TTC549 (cell line): ENCODE data around the gene DDIT3.

ENCODE experiments used
- FAIRE-seq: peaks from 2 replicates; lab custom pipeline; 2012; peaks lifted over from hg19 to GRCh38; lab: Jason Lieb, UNC

Gene DDIT3

GRCh38 chr12:57547288-57548012 is 27.1 kb upstream of the DDIT3 start:
- peak; percentile 87 for FAIRE-seq

GRCh38 chr12:57546438-57547287 is 26.3 kb upstream of the DDIT3 start, which contains the start of gene DCTN2:
Gene DCTN2, minus strand, starts transcription at chr12:57547192. Its CDS starts 129 bp downstream, at chr12:57547063.
- FAIRE-seq, result no peak

GRCh38 chr12:57545809-57546437 is 25.6 kb upstream of the DDIT3 start:
- FAIRE-seq, result no peak

GRCh38 chr12:57543581-57543980 is 23.3 kb upstream of the DDIT3 start:
- no peak for FAIRE-seq

GRCh38 chr12:57541717-57542116 is 21.4 kb upstream of the DDIT3 start:
- no peak for FAIRE-seq

- FAIRE-seq, result no peak
These were observed 20.7 kb upstream of the DDIT3 start for GRCh38 chr12:57541001-57541400.

GRCh38 chr12:57539134-57539768 is 18.9 kb upstream of the DDIT3 start:
- no peak for FAIRE-seq

GRCh38 chr12:57536597-57536942 is 16.3 kb upstream of the DDIT3 start:
- no peak for FAIRE-seq

GRCh38 chr12:57535764-57536596 is 15.7 kb upstream of the DDIT3 start:
- FAIRE-seq, result no peak

GRCh38 chr12:57534991-57535543 is 14.8 kb upstream of the DDIT3 start:
- no peak for FAIRE-seq

GRCh38 chr12:57534250-57534649 is 13.9 kb upstream of the DDIT3 start:
- no peak for FAIRE-seq

GRCh38 chr12:57533108-57533507 is 12.8 kb upstream of the DDIT3 start:
- no peak for FAIRE-seq

GRCh38 chr12:57531836-57532235 is 11.5 kb upstream of the DDIT3 start:
- no peak for FAIRE-seq

- FAIRE-seq, result no peak
These were observed 10.3 kb upstream of the DDIT3 start for GRCh38 chr12:57530396-57531142.

- no peak for FAIRE-seq
These were observed 9.5 kb upstream of the DDIT3 start for GRCh38 chr12:57529831-57530230.

GRCh38 chr12:57528831-57529555 is 8.7 kb upstream of the DDIT3 start:
- no peak for FAIRE-seq

- no peak for FAIRE-seq
These were observed 7.9 kb upstream of the DDIT3 start for GRCh38 chr12:57528176-57528575.

GRCh38 chr12:57527184-57527583 is 6.9 kb upstream of the DDIT3 start:
- FAIRE-seq, result no peak

- no peak for FAIRE-seq
These were observed 6.3 kb upstream of the DDIT3 start for GRCh38 chr12:57526477-57527126.
